HL-60/S4 treated with retinoic acid at 250 ng/mL for 4 days and 3 days (cell line): ENCODE results near the gene MGAT3.

Source experiments
- in situ Hi-C: fragments of 300-500 bp; cut with MboI; formaldehyde crosslinking; loops from 2 replicates; pipeline ENCODE4 v1.7.0; 2022; ENCODE audit warnings: low sequenced_read_pairs

The MGAT3 gene

GRCh38 chr22:39470451-39471291 lies 13.9 kb downstream of the MGAT3 start:
- in situ Hi-C loops = no loop called here

- in situ Hi-C loops = no loop called here
Observed at GRCh38 chr22:39471381-39472141, 14.7 kb downstream of the MGAT3 start.

GRCh38 chr22:39472570-39473556 lies 16.1 kb downstream of the MGAT3 start:
- in situ Hi-C loops = no loop called here

- in situ Hi-C loops = no loop called here
Observed at GRCh38 chr22:39473851-39474250, 17.0 kb downstream of the MGAT3 start.

GRCh38 chr22:39474351-39475111 lies 17.7 kb downstream of the MGAT3 start:
- in situ Hi-C loops = no loop called here

GRCh38 chr22:39475337-39475736 lies 18.5 kb downstream of the MGAT3 start:
- in situ Hi-C loops = no loop called here

GRCh38 chr22:39475902-39476301 lies 19.1 kb downstream of the MGAT3 start:
- in situ Hi-C loops = no loop called here

- in situ Hi-C loops = no loop called here
Observed at GRCh38 chr22:39476664-39477063, 19.9 kb downstream of the MGAT3 start.

DNA sequence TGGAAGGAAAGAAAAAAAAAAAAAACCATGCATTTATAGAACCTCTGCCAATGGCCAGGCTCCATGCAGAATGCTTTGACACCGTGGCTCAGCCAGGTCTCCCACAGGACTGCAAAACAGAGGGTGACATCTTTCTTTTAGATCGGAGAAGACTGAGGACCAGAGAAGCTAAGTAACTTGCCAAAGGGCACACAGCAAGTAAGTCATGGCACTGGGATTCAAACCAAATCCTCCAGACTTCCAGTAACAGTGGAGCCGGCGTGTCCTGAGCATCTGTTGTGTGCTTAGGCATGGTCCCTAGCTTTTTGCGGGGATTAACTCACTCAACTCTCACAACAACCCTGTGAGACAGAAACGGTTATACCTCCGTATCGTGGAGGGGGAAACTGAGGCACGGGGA lies 20.7 kb downstream of the MGAT3 start:
- in situ Hi-C loops = no loop called here

DNA sequence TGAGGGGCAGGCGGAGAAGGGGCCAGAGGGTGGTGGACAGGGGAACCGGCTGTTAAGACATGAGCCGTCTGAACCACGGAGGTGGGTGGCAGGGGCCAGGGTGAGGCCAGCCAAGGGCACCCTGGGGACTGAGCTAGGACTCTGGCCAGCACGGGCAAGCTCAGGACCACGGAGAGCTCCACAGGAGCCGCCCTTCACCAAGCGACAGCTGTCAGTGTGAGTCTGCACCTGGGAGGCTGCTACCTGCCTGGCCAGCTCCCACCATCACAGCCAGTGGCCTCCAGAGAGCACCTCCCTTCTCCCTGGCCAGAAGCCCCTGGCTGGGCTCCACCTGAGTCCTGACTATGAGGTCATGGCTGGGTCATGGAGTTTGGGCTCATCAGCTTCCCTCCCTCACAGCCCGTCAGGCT lies 21.6 kb downstream of the MGAT3 start:
- in situ Hi-C loops = no loop called here

DNA sequence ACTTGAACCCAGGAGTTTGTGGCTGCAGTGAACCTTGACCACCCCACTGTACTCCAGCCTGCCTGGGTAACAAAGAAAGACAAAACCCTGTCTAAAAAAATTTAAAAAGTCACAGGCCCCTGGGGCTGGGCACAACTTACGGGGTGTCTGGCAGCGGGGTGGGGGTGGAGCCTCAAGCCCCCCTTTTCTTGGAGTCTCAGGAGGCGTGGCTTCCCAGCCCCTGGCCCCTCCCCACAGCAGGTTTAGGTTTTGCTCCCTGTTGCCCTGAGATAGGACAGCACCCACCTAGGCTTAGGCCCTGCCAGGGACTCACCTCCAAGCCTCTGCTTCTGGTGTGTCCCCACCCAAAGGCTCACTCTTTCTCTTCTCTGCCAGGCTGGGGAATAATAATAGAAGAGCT lies 22.4 kb downstream of the MGAT3 start:
- in situ Hi-C loops = no loop called here

- in situ Hi-C loops = no loop called here
Observed at GRCh38 chr22:39480557-39480956, 23.7 kb downstream of the MGAT3 start.

DNA sequence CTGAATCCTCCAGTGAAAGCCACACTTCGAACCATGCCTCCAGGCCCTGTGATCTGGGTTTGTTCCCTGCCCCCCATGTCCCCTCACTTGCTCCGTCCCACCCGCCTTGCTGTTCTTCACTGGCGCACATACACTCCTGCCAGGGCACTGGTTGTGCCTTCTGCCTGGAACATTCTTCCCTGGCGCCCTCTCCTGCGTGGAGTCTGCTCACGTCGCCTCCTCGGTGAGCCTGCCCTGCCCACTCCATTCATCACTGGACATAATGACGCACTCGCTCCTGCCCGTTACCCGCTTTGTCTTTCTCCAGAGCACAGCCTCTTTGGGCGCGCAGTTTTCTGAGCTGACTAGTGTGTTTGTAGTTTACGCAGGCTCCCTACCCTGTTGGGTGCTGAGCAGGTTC lies 24.2 kb downstream of the MGAT3 start:
- in situ Hi-C loops = no loop called here

GRCh38 chr22:39481595-39481994 lies 24.8 kb downstream of the MGAT3 start:
- in situ Hi-C loops = no loop called here

- in situ Hi-C loops = no loop called here
Observed at GRCh38 chr22:39482768-39483167, 26.0 kb downstream of the MGAT3 start.

- in situ Hi-C loops = no loop called here
Observed at GRCh38 chr22:39486951-39487825, 30.4 kb downstream of the MGAT3 start.

DNA sequence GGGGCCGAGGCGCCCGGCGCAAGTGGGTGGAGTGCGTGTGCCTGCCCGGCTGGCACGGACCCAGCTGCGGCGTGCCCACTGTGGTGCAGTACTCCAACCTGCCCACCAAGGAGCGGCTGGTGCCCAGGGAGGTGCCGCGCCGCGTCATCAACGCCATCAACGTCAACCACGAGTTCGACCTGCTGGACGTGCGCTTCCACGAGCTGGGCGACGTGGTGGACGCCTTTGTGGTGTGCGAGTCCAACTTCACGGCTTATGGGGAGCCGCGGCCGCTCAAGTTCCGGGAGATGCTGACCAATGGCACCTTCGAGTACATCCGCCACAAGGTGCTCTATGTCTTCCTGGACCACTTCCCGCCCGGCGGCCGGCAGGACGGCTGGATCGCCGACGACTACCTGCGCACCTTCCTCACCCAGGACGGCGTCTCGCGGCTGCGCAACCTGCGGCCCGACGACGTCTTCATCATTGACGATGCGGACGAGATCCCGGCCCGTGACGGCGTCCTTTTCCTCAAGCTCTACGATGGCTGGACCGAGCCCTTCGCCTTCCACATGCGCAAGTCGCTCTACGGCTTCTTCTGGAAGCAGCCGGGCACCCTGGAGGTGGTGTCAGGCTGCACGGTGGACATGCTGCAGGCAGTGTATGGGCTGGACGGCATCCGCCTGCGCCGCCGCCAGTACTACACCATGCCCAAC lies 31.2 kb downstream of the MGAT3 start:
- in situ Hi-C loops = no loop called here

DNA sequence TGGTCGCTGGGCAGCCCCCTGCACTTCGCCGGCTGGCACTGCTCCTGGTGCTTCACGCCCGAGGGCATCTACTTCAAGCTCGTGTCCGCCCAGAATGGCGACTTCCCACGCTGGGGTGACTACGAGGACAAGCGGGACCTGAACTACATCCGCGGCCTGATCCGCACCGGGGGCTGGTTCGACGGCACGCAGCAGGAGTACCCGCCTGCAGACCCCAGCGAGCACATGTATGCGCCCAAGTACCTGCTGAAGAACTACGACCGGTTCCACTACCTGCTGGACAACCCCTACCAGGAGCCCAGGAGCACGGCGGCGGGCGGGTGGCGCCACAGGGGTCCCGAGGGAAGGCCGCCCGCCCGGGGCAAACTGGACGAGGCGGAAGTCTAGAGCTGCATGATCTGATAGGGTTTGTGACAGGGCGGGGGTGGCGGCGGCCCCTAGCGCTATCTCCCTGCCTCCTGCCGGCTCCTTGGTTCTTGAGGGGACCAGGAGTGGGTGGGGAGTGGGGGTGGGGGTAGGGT lies 31.8 kb downstream of the MGAT3 start:
- in situ Hi-C loops = no loop called here
